Measurements from ENCODE around the gene INTS3.

GRCh38 chr1:153793261-153793972, 65.6 kb downstream of the INTS3 start:
- TF ChIP-seq EZH2 (IDR thresholded peaks at IDR 0.05) = no peak
- no peak for TF ChIP-seq POLR2AphosphoS5 (IDR thresholded peaks at IDR 0.05; ENCODE audit: borderline replicate concordance, low read depth, low read length)
- TF ChIP-seq FOXP2 (optimal IDR thresholded peaks at IDR 0.05; ENCODE audit: control extremely low read depth, extremely low read length, insufficient read depth) = no peak

Measured in SK-N-MC (cell line).